Neural cell (in vitro differentiated cells): Measurements from ENCODE around the gene SLC19A1. TPM values are rescaled to one million over a fixed set of nuclear protein-coding genes. Genes with fewer than 3 reads are reported as not detected.

Experiments
- H2AFZ ChIP-seq: fragments of 200-600, 300-800 bp; sonication (generic), shearing (Covaris generic); 2 replicates; pipeline ENCODE4 v1.6.0; 2014; ENCODE audit warnings: low read depth, mild to moderate bottlenecking, antibody characterized with exemption, low read length, moderate library complexity
- H3F3A ChIP-seq: fragments of 200-600 bp; shearing (Covaris generic); 2 replicates; pipeline ENCODE4 v1.6.1; 2016; ENCODE audit warnings: mild to moderate bottlenecking, moderate library complexity, mixed read lengths, antibody characterized with exemption, low read length; ENCODE audit not compliant: insufficient read depth, poor library complexity, severe bottlenecking
- H3K27ac ChIP-seq: fragments of 200-600, 300-800 bp; sonication (generic), shearing (Covaris generic); 2 replicates; pipeline ENCODE4 v1.5.1; 2014; ENCODE audit warnings: mild to moderate bottlenecking, low read length, moderate library complexity
- H3K27me3 ChIP-seq: fragments of 300-800, 200-600 bp; sonication (generic), shearing (Covaris generic); 2 replicates; pipeline ENCODE4 v1.6.0; 2014; ENCODE audit warnings: mild to moderate bottlenecking, low read depth, low read length, moderate library complexity; ENCODE audit not compliant: insufficient read depth
- H3K36me3 ChIP-seq: fragments of 300-800, 200-600 bp; sonication (generic), shearing (Covaris generic); 2 replicates; pipeline ENCODE4 v1.5.1; 2014; ENCODE audit warnings: mild to moderate bottlenecking, antibody characterized with exemption, low read length, moderate library complexity; ENCODE audit not compliant: insufficient read depth
- H3K4me2 ChIP-seq: fragments of 300-800, 200-600 bp; sonication (generic), shearing (Covaris generic); 2 replicates; pipeline ENCODE4 v1.6.0; 2014; ENCODE audit warnings: mild to moderate bottlenecking, low read length
- H3K4me3 ChIP-seq: fragments of 300-800, 200-600 bp; sonication (generic), shearing (Covaris generic); 2 replicates; pipeline ENCODE4 v1.5.1; 2014; ENCODE audit warnings: mild to moderate bottlenecking, low read length, moderate library complexity
- H3K79me2 ChIP-seq: fragments of 200-600 bp; shearing (Covaris generic); replicated peaks from 2 replicates; pipeline ENCODE4 v1.6.0; 2014; ENCODE audit warnings: mild to moderate bottlenecking, low read length, moderate library complexity; ENCODE audit not compliant: insufficient read depth
- H3K9ac ChIP-seq: fragments of 300-800, 200-600 bp; sonication (generic), shearing (Covaris generic); 2 replicates; pipeline ENCODE4 v1.6.1; 2016; ENCODE audit warnings: mild to moderate bottlenecking, low read length, mixed read lengths
- H3K9me2 ChIP-seq: fragments of 200-600 bp; shearing (Covaris generic); 2 replicates; pipeline ENCODE4 v1.6.1; 2016; ENCODE audit warnings: mild to moderate bottlenecking, low read length, mixed read lengths; ENCODE audit not compliant: insufficient read depth
- H3K9me3 ChIP-seq: fragments of 200-600, 300-800 bp; sonication (generic), shearing (Covaris generic); 2 replicates; pipeline ENCODE4 v1.6.1; 2016; ENCODE audit warnings: mild to moderate bottlenecking, mixed run types, low read length, moderate library complexity, mixed read lengths
- H4K20me1 ChIP-seq: fragments of 200-600 bp; shearing (Covaris generic); 2 replicates; pipeline ENCODE4 v1.6.1; 2016; ENCODE audit warnings: mild to moderate bottlenecking, mixed run types; ENCODE audit not compliant: insufficient read depth
- CTCF ChIP-seq: fragments of 450-650 bp; IDR thresholded peaks from 2 replicates; pipeline ENCODE4 v1.5.1; 2014; ENCODE audit warnings: antibody characterized with exemption, mild to moderate bottlenecking, moderate library complexity; ENCODE audit not compliant: poor library complexity, severe bottlenecking
- EP300 ChIP-seq: fragments of 450-650 bp; conservative IDR thresholded peaks from 2 replicates; pipeline ENCODE4 v1.6.1; 2014; ENCODE audit warnings: antibody characterized with exemption, mild to moderate bottlenecking, moderate library complexity; ENCODE audit not compliant: poor library complexity, severe bottlenecking
- EZH2 ChIP-seq: fragments of 200-600, 300-800 bp; shearing (Covaris generic), sonication (generic); IDR thresholded peaks from 2 replicates; pipeline ENCODE4 v1.6.1; 2014; ENCODE audit warnings: antibody characterized with exemption, low read length, borderline replicate concordance, mild to moderate bottlenecking; ENCODE audit not compliant: insufficient read depth, poor library complexity, severe bottlenecking
- MXI1 ChIP-seq: fragments of 450-650 bp; conservative IDR thresholded peaks from 2 replicates; pipeline ENCODE4 v1.6.1; 2014; ENCODE audit warnings: antibody characterized with exemption, mild to moderate bottlenecking; ENCODE audit not compliant: poor library complexity, severe bottlenecking
- POLR2AphosphoS5 ChIP-seq: IDR thresholded peaks from 2 replicates; pipeline ENCODE4 v1.6.1; 2012
- RAD21 ChIP-seq: fragments of 450-650 bp; conservative IDR thresholded peaks from 2 replicates; pipeline ENCODE4 v1.6.1; 2014; ENCODE audit warnings: antibody characterized with exemption, mild to moderate bottlenecking, moderate library complexity
- REST ChIP-seq: IDR thresholded peaks from 2 replicates; pipeline ENCODE4 v1.6.1; 2012; ENCODE audit warnings: borderline replicate concordance
- SMC3 ChIP-seq: fragments of 450-650 bp; conservative IDR thresholded peaks from 2 replicates; pipeline ENCODE4 v1.6.1; 2014; ENCODE audit warnings: antibody characterized with exemption, mild to moderate bottlenecking, moderate library complexity; ENCODE audit not compliant: poor library complexity
- TAF1 ChIP-seq: IDR thresholded peaks from 2 replicates; pipeline ENCODE4 v1.6.1; 2012; ENCODE audit warnings: low read depth
- polyA plus RNA-seq: library from polyadenylated mRNA; depleted of rRNA; stranded (reverse); fragments of >200 nt; gene quantifications from 2 replicates; pipeline ENCODE4 v1.2.3, GENCODE V29; 2014

The SLC19A1 gene
- polyA plus RNA-seq, 1 donor from 2014 or later, result 2.9 TPM

GRCh38 chr21:45537746-45538291, 4.4 kb downstream of the SLC19A1 start:
- no peaks in the 10 kb centered on the region for H3K9me2 ChIP-seq
- H3K4me2 ChIP-seq, result no peak overlapping the region
- H3K4me3 ChIP-seq, result no peak overlapping the region
- TF ChIP-seq CTCF (no peak), REST (no peak), POLR2AphosphoS5 (no peak), SMC3 (no peak), EZH2 (no peak), RAD21 (no peak), TAF1 (no peak), EP300 (no peak)
- no peaks in the 10 kb centered on the region for H3K79me2 ChIP-seq
- H3K36me3 ChIP-seq, result no peaks in the 10 kb centered on the region
- no peak overlapping the region for H3K27ac ChIP-seq
- no peaks in the 10 kb centered on the region for H3K9me3 ChIP-seq
- H3K27me3 ChIP-seq, result no peaks in the 10 kb centered on the region
- no peak overlapping the region for H2AFZ ChIP-seq
- no peaks in the 10 kb centered on the region for H3F3A ChIP-seq
- no peaks in the 10 kb centered on the region for H4K20me1 ChIP-seq
- no peak overlapping the region for H3K9ac ChIP-seq

- TF ChIP-seq POLR2AphosphoS5, result no peak
- TF ChIP-seq MXI1, result no peak
- Histone ChIP-seq H3K4me2 (no peak overlapping the region), H3K27me3 (no peaks in the 10 kb centered on the region), H3K4me3 (no peak overlapping the region), H4K20me1 (no peaks in the 10 kb centered on the region), H3K9me3 (no peaks in the 10 kb centered on the region), H3K27ac (no peak overlapping the region), H3K9ac (no peak overlapping the region), H3F3A (no peaks in the 10 kb centered on the region), H2AFZ (no peak overlapping the region), H3K79me2 (no peaks in the 10 kb centered on the region), H3K36me3 (no peaks in the 10 kb centered on the region), H3K9me2 (no peaks in the 10 kb centered on the region)
Measured at GRCh38 chr21:45537111-45537745, 5.0 kb downstream of the SLC19A1 start.
